Neural crest cell (in vitro differentiated cells): ENCODE results near the gene ZDHHC7. TPM values are rescaled to one million over a fixed set of nuclear protein-coding genes. Genes with fewer than 3 reads are reported as not detected.

ENCODE experiments used
- DNase-seq: peaks from one replicate; pipeline ENCODE4 v3.0.0; 2021; ENCODE audit warnings: low read depth, mixed read lengths, low spot score
- H3K27ac Mint-ChIP-seq: one replicate; pipeline ENCODE4 v1.8.0; 2021; ENCODE audit warnings: mild to moderate bottlenecking, mixed read lengths; ENCODE audit not compliant: unreplicated experiment
- H3K27me3 Mint-ChIP-seq: 2 replicates; pipeline ENCODE4 v1.8.0; 2021; ENCODE audit warnings: low read depth, mild to moderate bottlenecking, mixed read lengths
- H3K36me3 Mint-ChIP-seq: 2 replicates; pipeline ENCODE4 v1.8.0; 2021; ENCODE audit warnings: low read depth, mild to moderate bottlenecking, mixed read lengths
- H3K4me1 Mint-ChIP-seq: 2 replicates; pipeline ENCODE4 v1.8.0; 2021; ENCODE audit warnings: mixed read lengths
- H3K4me3 Mint-ChIP-seq: one replicate; pipeline ENCODE4 v1.8.0; 2021; ENCODE audit warnings: mild to moderate bottlenecking, mixed read lengths
- H3K9me3 Mint-ChIP-seq: 2 replicates; pipeline ENCODE4 v1.8.0; 2021; ENCODE audit warnings: mixed read lengths
- CTCF ChIP-seq: fragments of 200-600 bp; sonication (generic); conservative IDR thresholded peaks from 2 replicates; pipeline ENCODE4 v1.5.0; 2021; ENCODE audit warnings: antibody characterized with exemption, mild to moderate bottlenecking
- long read RNA-seq: library from polyadenylated mRNA; unstranded; transcript quantifications from one replicate; pipeline ENCODE4 v2.0.0, GENCODE V29; 2020
- total RNA-seq: library from RNA; stranded (reverse); gene quantifications from 2 replicates; pipeline ENCODE4 v1.2.1, GENCODE V29; 2021

Gene ZDHHC7
- total RNA-seq, result 39.5 and 40.0 TPM in 2 replicates
- long read RNA-seq, transcript ZDHHC7-205 (5 exons, 582 nt), result major isoform, 6 of 20 reads
- long read RNA-seq, partial matches to known transcripts, result 9 of 20 reads
- long read RNA-seq, other reads (novel, unspliced or antisense), result 4 of 20 reads

GRCh38 chr16:85010931-85011845 lies at the start of gene ZDHHC7:
Gene ZDHHC7, minus strand, starts transcription at chr16:85011535. Its CDS starts 20,917 bp downstream, at chr16:84990618.
- no peaks in the 10 kb centered on the region for H3K9me3 Mint-ChIP-seq
- peak; percentile 81 for DNase-seq
- H3K27ac Mint-ChIP-seq, result peak within 1 kb of the TSS; percentile 98
- H3K36me3 Mint-ChIP-seq, result no peaks in the 10 kb centered on the region
- peak within 1 kb of the TSS; percentile 97 for H3K4me3 Mint-ChIP-seq
- peaks cover 17% of the 10 kb centered on the region for H3K4me1 Mint-ChIP-seq
- peaks cover 4% of the 10 kb centered on the region for H3K27me3 Mint-ChIP-seq
- TF ChIP-seq CTCF, result no peak

- no peak for DNase-seq
- Mint-ChIP-seq H3K4me3 (no peak overlapping the region), H3K9me3 (no peaks in the 10 kb centered on the region), H3K4me1 (peaks cover 42% of the 10 kb centered on the region), H3K27me3 (no peaks in the 10 kb centered on the region), H3K27ac (no peak overlapping the region), H3K36me3 (no peaks in the 10 kb centered on the region)
- no peak for TF ChIP-seq CTCF
These were observed 47.6 kb upstream of the ZDHHC7 start for GRCh38 chr16:85058909-85059308.

- TF ChIP-seq CTCF, result no peak
- H3K4me1 Mint-ChIP-seq, result peaks cover 34% of the 10 kb centered on the region
- H3K27ac Mint-ChIP-seq, result no peak overlapping the region
- no peaks in the 10 kb centered on the region for H3K27me3 Mint-ChIP-seq
- no peaks in the 10 kb centered on the region for H3K9me3 Mint-ChIP-seq
- H3K36me3 Mint-ChIP-seq, result no peaks in the 10 kb centered on the region
- DNase-seq, result no peak
- no peak overlapping the region for H3K4me3 Mint-ChIP-seq
These were observed 46.6 kb upstream of the ZDHHC7 start for GRCh38 chr16:85057948-85058347.

GRCh38 chr16:85057212-85057889 lies 46.0 kb upstream of the ZDHHC7 start:
- Mint-ChIP-seq H3K36me3 (no peaks in the 10 kb centered on the region), H3K4me3 (no peak overlapping the region), H3K27ac (no peak overlapping the region), H3K9me3 (no peaks in the 10 kb centered on the region), H3K27me3 (no peaks in the 10 kb centered on the region), H3K4me1 (peaks cover 28% of the 10 kb centered on the region)
- TF ChIP-seq CTCF, result peak; percentile 42
- DNase-seq, result no peak

GRCh38 chr16:85056211-85056748 lies 44.9 kb upstream of the ZDHHC7 start:
- H3K9me3 Mint-ChIP-seq, result no peaks in the 10 kb centered on the region
- no peaks in the 10 kb centered on the region for H3K27me3 Mint-ChIP-seq
- DNase-seq, result no peak
- TF ChIP-seq CTCF, result no peak
- no peaks in the 10 kb centered on the region for H3K36me3 Mint-ChIP-seq
- no peak overlapping the region for H3K27ac Mint-ChIP-seq
- no peak overlapping the region for H3K4me3 Mint-ChIP-seq
- peaks cover 23% of the 10 kb centered on the region for H3K4me1 Mint-ChIP-seq
